RWPE2 (cell line): ENCODE results near the gene CIAO2B.

Experiments used
- ATAC-seq: fragments of 200-7000 bp; cut with Tn5 transposase; 3 replicates; pipeline ENCODE4 v1.9.1; 2021; ENCODE audit warnings: low read depth
- DNase-seq: peaks from one replicate; pipeline ENCODE4 v3.0.0-alpha.2; 2020; ENCODE audit warnings: low spot score
- H3K27ac ChIP-seq: fragments of 450-650 bp; 2 replicates; pipeline ENCODE4 v1.5.1; 2017; ENCODE audit warnings: mild to moderate bottlenecking; ENCODE audit not compliant: poor library complexity, severe bottlenecking
- H3K27me3 ChIP-seq: fragments of 250-450 bp; sonication (Bioruptor Pico); 2 replicates; pipeline ENCODE4 v1.5.1; 2021; ENCODE audit warnings: mild to moderate bottlenecking, moderate library complexity; ENCODE audit not compliant: insufficient read depth, poor library complexity, severe bottlenecking
- H3K36me3 ChIP-seq: fragments of 250-450 bp; sonication (Bioruptor Pico); 2 replicates; pipeline ENCODE4 v1.5.1; 2020; ENCODE audit warnings: low read depth, mild to moderate bottlenecking, moderate library complexity
- H3K4me1 ChIP-seq: fragments of 250-450 bp; sonication (Bioruptor Pico); 2 replicates; pipeline ENCODE4 v1.5.1; 2021; ENCODE audit warnings: mild to moderate bottlenecking, moderate library complexity; ENCODE audit not compliant: insufficient read depth, poor library complexity, severe bottlenecking
- H3K4me3 ChIP-seq: fragments of 250-450 bp; sonication (Bioruptor Pico); 2 replicates; pipeline ENCODE4 v1.5.1; 2021; ENCODE audit warnings: mild to moderate bottlenecking, moderate library complexity; ENCODE audit not compliant: severe bottlenecking
- H3K9me3 ChIP-seq: fragments of 250-450 bp; sonication (Bioruptor Pico); 2 replicates; pipeline ENCODE4 v1.5.1; 2021; ENCODE audit warnings: mild to moderate bottlenecking, moderate library complexity; ENCODE audit not compliant: severe bottlenecking
- TF ChIP-seq, protein P1 (sequence below): fragments of 450-650 bp; IDR thresholded peaks from one replicate; pipeline ENCODE4 v1.5.1; 2017; ENCODE audit warnings: mild to moderate bottlenecking, moderate library complexity; ENCODE audit not compliant: poor library complexity, severe bottlenecking

Gene CIAO2B

DNA sequence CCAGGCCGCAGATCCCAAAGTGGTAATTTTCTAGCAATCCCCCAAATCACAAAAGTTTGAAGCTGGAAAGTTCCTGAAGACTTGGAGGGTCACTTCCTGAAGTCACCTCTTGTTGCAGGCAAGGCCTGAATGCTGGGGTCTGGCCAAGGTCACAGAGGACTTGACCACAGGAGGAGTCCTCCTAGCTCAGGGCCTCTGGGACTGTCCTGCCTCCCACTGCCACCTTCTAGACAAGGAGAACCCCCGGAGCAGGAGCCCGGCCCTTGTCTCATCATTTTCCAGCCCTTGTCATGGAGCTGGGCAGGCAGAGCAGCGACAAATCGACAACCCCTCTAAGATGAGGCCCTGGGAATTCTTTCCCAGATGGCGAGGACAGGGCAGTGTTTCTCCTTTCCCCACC, 15.8 kb downstream of the CIAO2B start:
- ATAC-seq (no peak), DNase-seq (no peak)
- TF ChIP-seq, protein P1, sequence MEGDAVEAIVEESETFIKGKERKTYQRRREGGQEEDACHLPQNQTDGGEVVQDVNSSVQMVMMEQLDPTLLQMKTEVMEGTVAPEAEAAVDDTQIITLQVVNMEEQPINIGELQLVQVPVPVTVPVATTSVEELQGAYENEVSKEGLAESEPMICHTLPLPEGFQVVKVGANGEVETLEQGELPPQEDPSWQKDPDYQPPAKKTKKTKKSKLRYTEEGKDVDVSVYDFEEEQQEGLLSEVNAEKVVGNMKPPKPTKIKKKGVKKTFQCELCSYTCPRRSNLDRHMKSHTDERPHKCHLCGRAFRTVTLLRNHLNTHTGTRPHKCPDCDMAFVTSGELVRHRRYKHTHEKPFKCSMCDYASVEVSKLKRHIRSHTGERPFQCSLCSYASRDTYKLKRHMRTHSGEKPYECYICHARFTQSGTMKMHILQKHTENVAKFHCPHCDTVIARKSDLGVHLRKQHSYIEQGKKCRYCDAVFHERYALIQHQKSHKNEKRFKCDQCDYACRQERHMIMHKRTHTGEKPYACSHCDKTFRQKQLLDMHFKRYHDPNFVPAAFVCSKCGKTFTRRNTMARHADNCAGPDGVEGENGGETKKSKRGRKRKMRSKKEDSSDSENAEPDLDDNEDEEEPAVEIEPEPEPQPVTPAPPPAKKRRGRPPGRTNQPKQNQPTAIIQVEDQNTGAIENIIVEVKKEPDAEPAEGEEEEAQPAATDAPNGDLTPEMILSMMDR: no peak
- Histone ChIP-seq H3K4me3 (no peak overlapping the region), H3K27me3 (no peaks in the 10 kb centered on the region), H3K27ac (no peak overlapping the region), H3K9me3 (no peaks in the 10 kb centered on the region), H3K36me3 (no peaks in the 10 kb centered on the region), H3K4me1 (no peaks in the 10 kb centered on the region)

DNA sequence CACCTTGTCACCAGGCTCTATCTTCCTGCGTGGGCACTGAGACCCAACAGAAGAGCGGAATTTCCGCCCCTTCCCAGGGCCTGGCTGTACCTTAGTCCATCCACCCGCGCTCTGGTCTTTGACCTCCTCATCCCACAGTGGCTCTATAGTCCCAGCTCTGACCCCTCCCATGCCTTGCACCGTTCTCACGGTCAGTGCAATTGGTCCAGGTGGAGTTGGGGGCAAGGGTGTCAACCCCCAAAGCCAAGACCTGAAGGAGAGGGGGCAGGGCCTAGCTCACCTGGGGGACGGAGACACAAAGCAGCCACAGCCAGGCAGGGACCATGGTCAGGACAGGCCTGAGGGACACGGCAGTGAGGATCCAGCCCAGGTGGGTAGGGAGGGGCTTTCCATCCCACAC, 16.5 kb downstream of the CIAO2B start:
- Histone ChIP-seq H3K27ac (no peak overlapping the region), H3K4me1 (no peaks in the 10 kb centered on the region), H3K4me3 (no peak overlapping the region), H3K36me3 (no peaks in the 10 kb centered on the region), H3K27me3 (no peaks in the 10 kb centered on the region), H3K9me3 (no peaks in the 10 kb centered on the region)
- TF ChIP-seq, protein P1: no peak
- ATAC-seq (no peak), DNase-seq (no peak)

DNA sequence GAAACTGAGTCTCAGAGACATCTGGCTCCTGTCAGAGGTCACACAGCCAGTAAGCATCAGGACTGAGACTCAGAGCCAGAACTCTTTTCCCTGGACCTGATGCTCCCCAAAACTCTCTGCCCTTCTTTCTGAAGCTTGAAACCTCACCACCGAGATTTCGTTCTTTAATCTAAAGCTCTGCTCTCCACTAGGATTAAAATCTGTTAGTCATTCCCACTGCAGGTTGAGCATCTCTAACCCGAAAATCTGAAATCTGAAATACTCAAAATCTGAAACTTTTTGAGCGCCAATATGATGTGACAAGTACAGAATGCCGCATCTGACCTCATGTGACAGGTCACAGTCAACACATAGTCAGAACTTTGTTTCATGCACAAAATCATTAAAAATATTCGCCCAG, 17.7 kb downstream of the CIAO2B start:
- no peaks in the 10 kb centered on the region for H3K27me3 ChIP-seq
- TF ChIP-seq, protein P1: no peak
- H3K27ac ChIP-seq: no peak overlapping the region
- no peak overlapping the region for H3K4me3 ChIP-seq
- ATAC-seq (no peak), DNase-seq (no peak)
- H3K36me3 ChIP-seq: no peaks in the 10 kb centered on the region
- H3K9me3 ChIP-seq: no peaks in the 10 kb centered on the region
- H3K4me1 ChIP-seq: no peaks in the 10 kb centered on the region

DNA sequence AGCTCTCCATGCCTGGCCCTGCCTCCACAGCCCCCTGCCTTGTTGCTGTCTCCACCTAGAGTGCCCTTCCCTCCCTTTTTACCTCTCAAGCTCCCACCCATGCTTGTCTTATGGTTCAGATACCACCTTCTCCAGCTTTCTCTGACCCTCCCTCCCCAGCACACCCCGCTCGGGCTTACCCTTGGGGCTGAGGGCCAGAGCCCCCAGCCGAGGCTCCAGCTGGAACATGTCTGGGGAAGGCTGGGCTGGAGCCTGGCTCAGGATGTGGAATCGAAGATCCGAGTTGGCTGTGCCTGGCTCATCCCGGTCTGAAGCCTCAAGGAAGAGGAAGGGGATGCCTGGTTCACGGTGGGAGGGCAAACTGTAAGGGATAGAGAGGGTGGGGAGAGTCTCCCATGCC, 19.2 kb downstream of the CIAO2B start:
- Histone ChIP-seq H3K4me1 (peaks cover 2% of the 10 kb centered on the region), H3K27me3 (no peaks in the 10 kb centered on the region), H3K4me3 (no peak overlapping the region), H3K27ac (no peak overlapping the region), H3K9me3 (no peaks in the 10 kb centered on the region), H3K36me3 (no peaks in the 10 kb centered on the region)
- DNase-seq (no peak), ATAC-seq (no peak)
- TF ChIP-seq, protein P1: no peak

DNA sequence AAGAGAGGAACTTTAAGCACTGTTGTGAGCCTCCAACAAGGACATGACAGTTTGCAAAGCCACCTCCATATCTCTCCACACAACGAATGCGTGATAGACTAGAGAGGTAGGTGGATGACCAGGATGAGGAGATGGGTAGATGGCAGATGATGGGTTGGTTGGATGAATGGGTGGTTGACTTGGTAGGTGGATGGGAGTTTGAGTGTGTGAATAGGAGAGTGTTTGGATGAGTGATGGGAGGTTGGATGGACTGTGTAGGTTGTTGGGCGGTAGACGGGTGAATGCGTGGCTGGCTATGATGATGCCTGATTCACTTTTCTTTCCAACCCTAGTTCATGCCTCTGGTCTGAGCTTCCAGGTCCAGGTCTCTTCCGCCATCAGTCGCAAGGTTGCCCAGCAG, 19.7 kb downstream of the CIAO2B start:
- TF ChIP-seq, protein P1: no peak
- H3K9me3 ChIP-seq: no peaks in the 10 kb centered on the region
- no peak overlapping the region for H3K4me3 ChIP-seq
- no peak for DNase-seq
- no peak for ATAC-seq
- H3K27me3 ChIP-seq: no peaks in the 10 kb centered on the region
- H3K4me1 ChIP-seq: peaks cover 2% of the 10 kb centered on the region
- no peaks in the 10 kb centered on the region for H3K36me3 ChIP-seq
- H3K27ac ChIP-seq: no peak overlapping the region
